Measurements from ENCODE around the gene ORAI3.

Gene ORAI3

GRCh38 chr16:30987581-30988190 is 38.8 kb downstream of the ORAI3 start:
- no peak for ATAC-seq (ENCODE audit: insufficient read depth, low read depth)
- no peak overlapping the region for H3K27ac ChIP-seq (ENCODE audit: low read length)
- no peaks in the 10 kb centered on the region for H3K4me1 ChIP-seq (ENCODE audit: insufficient read depth, low read length)
- no peak for DNase-seq
- H3K4me2 ChIP-seq (ENCODE audit: insufficient read depth, low read length) = no peak overlapping the region
- no peaks in the 10 kb centered on the region for H3K79me2 ChIP-seq (ENCODE audit: insufficient read depth, low read length)
- H3K27me3 ChIP-seq (ENCODE audit: insufficient read depth, low read length, poor library complexity) = no peaks in the 10 kb centered on the region
- peaks cover 4% of the 10 kb centered on the region; the same call in 1 of the 2 replicates for H4K20me1 ChIP-seq (ENCODE audit: insufficient read depth, low read length)
- no peak overlapping the region for H2AFZ ChIP-seq (ENCODE audit: low read depth, low read length)
- TF ChIP-seq CTCF (IDR thresholded peaks at IDR 0.05; ENCODE audit: borderline replicate concordance, extremely low read depth, low read length, poor library complexity, severe bottlenecking) (no peak), EZH2 (IDR thresholded peaks at IDR 0.05; ENCODE audit: borderline replicate concordance, low read depth, low read length, severe bottlenecking) (no peak)
- peaks cover 34% of the 10 kb centered on the region for H3K36me3 ChIP-seq (ENCODE audit: insufficient read depth, low read length)
- no peak overlapping the region for H3K4me3 ChIP-seq (ENCODE audit: low read depth in 1 of 2, low read length in 2 of 2)
- H3K9me3 ChIP-seq (ENCODE audit: insufficient read depth, low read length, severe bottlenecking) = no peaks in the 10 kb centered on the region
- no peak overlapping the region for H3K9ac ChIP-seq (ENCODE audit: low read depth, low read length)

GRCh38 chr16:30989469-30990047 is 40.7 kb downstream of the ORAI3 start:
- Histone ChIP-seq H2AFZ (ENCODE audit: low read depth, low read length) (no peak overlapping the region), H3K36me3 (ENCODE audit: insufficient read depth, low read length) (peaks cover 15% of the 10 kb centered on the region), H3K9ac (ENCODE audit: low read depth, low read length) (no peak overlapping the region), H3K27me3 (ENCODE audit: insufficient read depth, low read length, poor library complexity) (no peaks in the 10 kb centered on the region), H3K4me1 (ENCODE audit: insufficient read depth, low read length) (no peaks in the 10 kb centered on the region), H3K4me2 (ENCODE audit: insufficient read depth, low read length) (no peak overlapping the region), H3K4me3 (ENCODE audit: low read depth in 1 of 2, low read length in 2 of 2) (no peak overlapping the region), H3K27ac (ENCODE audit: low read length) (no peak overlapping the region), H3K79me2 (ENCODE audit: insufficient read depth, low read length) (no peaks in the 10 kb centered on the region), H4K20me1 (ENCODE audit: insufficient read depth, low read length) (no peaks in the 10 kb centered on the region), H3K9me3 (ENCODE audit: insufficient read depth, low read length, severe bottlenecking) (no peaks in the 10 kb centered on the region)
- ATAC-seq (ENCODE audit: insufficient read depth, low read depth) = no peak
- TF ChIP-seq EZH2 (IDR thresholded peaks at IDR 0.05; ENCODE audit: borderline replicate concordance, low read depth, low read length, severe bottlenecking) (no peak), CTCF (IDR thresholded peaks at IDR 0.05; ENCODE audit: borderline replicate concordance, extremely low read depth, low read length, poor library complexity, severe bottlenecking) (no peak)
- no peak for DNase-seq

GRCh38 chr16:30990105-30990504 is 41.2 kb downstream of the ORAI3 start:
- Histone ChIP-seq H3K27ac (ENCODE audit: low read length) (no peak overlapping the region), H3K79me2 (ENCODE audit: insufficient read depth, low read length) (no peaks in the 10 kb centered on the region), H3K27me3 (ENCODE audit: insufficient read depth, low read length, poor library complexity) (no peaks in the 10 kb centered on the region), H3K9ac (ENCODE audit: low read depth, low read length) (no peak overlapping the region), H2AFZ (ENCODE audit: low read depth, low read length) (no peak overlapping the region), H3K4me2 (ENCODE audit: insufficient read depth, low read length) (no peak overlapping the region), H3K9me3 (ENCODE audit: insufficient read depth, low read length, severe bottlenecking) (no peaks in the 10 kb centered on the region), H4K20me1 (ENCODE audit: insufficient read depth, low read length) (no peaks in the 10 kb centered on the region), H3K36me3 (ENCODE audit: insufficient read depth, low read length) (peaks cover 13% of the 10 kb centered on the region; the same call in 1 of the 2 replicates), H3K4me3 (ENCODE audit: low read depth in 1 of 2, low read length in 2 of 2) (no peak overlapping the region), H3K4me1 (ENCODE audit: insufficient read depth, low read length) (no peaks in the 10 kb centered on the region)
- DNase-seq = no peak
- no peak for ATAC-seq (ENCODE audit: insufficient read depth, low read depth)
- TF ChIP-seq CTCF (IDR thresholded peaks at IDR 0.05; ENCODE audit: borderline replicate concordance, extremely low read depth, low read length, poor library complexity, severe bottlenecking) = no peak
- no peak for TF ChIP-seq EZH2 (IDR thresholded peaks at IDR 0.05; ENCODE audit: borderline replicate concordance, low read depth, low read length, severe bottlenecking)
